Measurements from ENCODE around the gene SCN2B.

SCN2B gene

DNA sequence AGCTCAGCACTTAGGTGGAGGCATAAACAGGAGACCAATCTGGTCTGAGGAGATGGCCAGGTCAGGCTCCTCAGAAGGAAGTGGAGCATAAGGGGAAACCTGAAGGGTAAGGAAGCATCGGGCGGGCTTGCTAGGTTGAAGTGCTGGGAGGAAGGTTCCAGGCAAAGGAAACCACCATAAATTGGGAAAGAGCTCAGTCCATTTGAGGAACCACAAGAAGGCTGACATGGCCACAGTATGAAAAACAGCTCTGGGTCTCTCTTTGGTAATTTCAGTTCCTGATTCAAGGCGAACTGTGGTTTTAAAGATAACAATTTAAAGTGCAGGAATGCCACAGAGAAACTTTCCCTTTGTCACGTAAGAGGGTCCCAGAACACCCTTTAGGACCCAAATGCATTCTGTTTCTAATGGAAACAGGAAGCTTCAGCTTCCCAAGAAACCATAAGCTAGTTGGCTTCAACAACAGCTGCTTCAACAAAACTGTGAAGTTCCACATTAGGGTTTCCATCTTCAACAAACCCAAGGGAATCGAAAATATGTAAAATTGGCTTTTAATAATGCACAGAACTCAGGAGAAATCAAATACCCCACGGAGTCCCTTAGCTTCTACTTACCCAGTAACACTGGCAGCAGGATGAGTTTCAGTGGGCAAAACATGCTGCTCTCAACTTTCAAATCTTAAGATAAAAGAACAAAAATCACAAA is 37.9 kb upstream of the SCN2B start:
- Histone ChIP-seq H3K79me2 (ENCODE audit: insufficient read depth, low read length) (no peaks in the 10 kb centered on the region), H3K9ac (ENCODE audit: low read depth, low read length) (no peak overlapping the region), H3K9me3 (ENCODE audit: insufficient read depth, low read length, severe bottlenecking) (no peaks in the 10 kb centered on the region), H3K36me3 (ENCODE audit: insufficient read depth, low read length) (no peaks in the 10 kb centered on the region), H3K27ac (ENCODE audit: low read length) (no peak overlapping the region), H3K4me3 (ENCODE audit: low read depth in 1 of 2, low read length in 2 of 2) (no peak overlapping the region), H3K27me3 (ENCODE audit: insufficient read depth, low read length, poor library complexity) (no peaks in the 10 kb centered on the region), H3K4me1 (ENCODE audit: insufficient read depth, low read length) (peaks cover 4% of the 10 kb centered on the region; the same call in 1 of the 2 replicates), H3K4me2 (ENCODE audit: insufficient read depth, low read length) (no peak overlapping the region), H4K20me1 (ENCODE audit: insufficient read depth, low read length) (no peaks in the 10 kb centered on the region), H2AFZ (ENCODE audit: low read depth, low read length) (no peak overlapping the region)
- DNase-seq, result no peak
- TF ChIP-seq EZH2 (IDR thresholded peaks at IDR 0.05; ENCODE audit: borderline replicate concordance, low read depth, low read length, severe bottlenecking) (no peak), CTCF (IDR thresholded peaks at IDR 0.05; ENCODE audit: borderline replicate concordance, extremely low read depth, low read length, poor library complexity, severe bottlenecking) (no peak)
- ATAC-seq (ENCODE audit: insufficient read depth, low read depth), result no peak

- Histone ChIP-seq H3K79me2 (ENCODE audit: insufficient read depth, low read length) (no peaks in the 10 kb centered on the region), H3K36me3 (ENCODE audit: insufficient read depth, low read length) (no peaks in the 10 kb centered on the region), H3K4me1 (ENCODE audit: insufficient read depth, low read length) (peaks cover 4% of the 10 kb centered on the region; the same call in 1 of the 2 replicates), H4K20me1 (ENCODE audit: insufficient read depth, low read length) (no peaks in the 10 kb centered on the region), H3K9me3 (ENCODE audit: insufficient read depth, low read length, severe bottlenecking) (no peaks in the 10 kb centered on the region), H3K27me3 (ENCODE audit: insufficient read depth, low read length, poor library complexity) (no peaks in the 10 kb centered on the region), H3K9ac (ENCODE audit: low read depth, low read length) (no peak overlapping the region), H3K4me2 (ENCODE audit: insufficient read depth, low read length) (no peak overlapping the region), H3K27ac (ENCODE audit: low read length) (no peak overlapping the region), H2AFZ (ENCODE audit: low read depth, low read length) (no peak overlapping the region), H3K4me3 (ENCODE audit: low read depth in 1 of 2, low read length in 2 of 2) (no peak overlapping the region)
- no peak for DNase-seq
- TF ChIP-seq CTCF (IDR thresholded peaks at IDR 0.05; ENCODE audit: borderline replicate concordance, extremely low read depth, low read length, poor library complexity, severe bottlenecking) (no peak), EZH2 (IDR thresholded peaks at IDR 0.05; ENCODE audit: borderline replicate concordance, low read depth, low read length, severe bottlenecking) (no peak)
- ATAC-seq (ENCODE audit: insufficient read depth, low read depth), result no peak
Observed at GRCh38 chr11:118213781-118214180, 37.3 kb upstream of the SCN2B start.

DNA sequence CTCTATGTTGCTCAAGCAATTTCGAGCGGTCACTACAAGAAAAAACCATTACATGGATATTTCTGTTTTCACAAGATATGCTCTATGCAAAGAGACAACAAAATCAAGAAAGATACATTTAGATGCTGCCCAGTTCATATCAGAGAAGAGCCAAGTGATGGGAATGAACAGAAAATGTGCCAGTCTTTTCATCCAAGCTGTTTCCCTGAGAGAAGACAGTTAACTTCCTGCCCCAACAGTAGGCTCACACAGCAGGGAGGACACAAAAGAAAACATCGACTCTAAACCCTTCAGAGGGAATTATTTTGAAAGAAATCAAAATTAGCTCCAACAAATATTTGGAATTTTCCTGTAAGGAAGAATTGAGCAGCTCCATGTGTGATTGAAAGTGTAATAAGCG is 36.8 kb upstream of the SCN2B start:
- peaks cover 4% of the 10 kb centered on the region; the same call in 1 of the 2 replicates for H3K4me1 ChIP-seq (ENCODE audit: insufficient read depth, low read length)
- TF ChIP-seq CTCF (IDR thresholded peaks at IDR 0.05; ENCODE audit: borderline replicate concordance, extremely low read depth, low read length, poor library complexity, severe bottlenecking) (no peak), EZH2 (IDR thresholded peaks at IDR 0.05; ENCODE audit: borderline replicate concordance, low read depth, low read length, severe bottlenecking) (no peak)
- H3K27me3 ChIP-seq (ENCODE audit: insufficient read depth, low read length, poor library complexity), result no peaks in the 10 kb centered on the region
- no peak overlapping the region for H3K4me3 ChIP-seq (ENCODE audit: low read depth in 1 of 2, low read length in 2 of 2)
- no peaks in the 10 kb centered on the region for H3K36me3 ChIP-seq (ENCODE audit: insufficient read depth, low read length)
- H2AFZ ChIP-seq (ENCODE audit: low read depth, low read length), result no peak overlapping the region
- DNase-seq, result no peak
- H3K9me3 ChIP-seq (ENCODE audit: insufficient read depth, low read length, severe bottlenecking), result no peaks in the 10 kb centered on the region
- H4K20me1 ChIP-seq (ENCODE audit: insufficient read depth, low read length), result no peaks in the 10 kb centered on the region
- no peak overlapping the region for H3K9ac ChIP-seq (ENCODE audit: low read depth, low read length)
- H3K4me2 ChIP-seq (ENCODE audit: insufficient read depth, low read length), result no peak overlapping the region
- H3K79me2 ChIP-seq (ENCODE audit: insufficient read depth, low read length), result no peaks in the 10 kb centered on the region
- H3K27ac ChIP-seq (ENCODE audit: low read length), result no peak overlapping the region
- no peak; the same call in 2 of the 3 replicates for ATAC-seq (ENCODE audit: insufficient read depth, low read depth)

Data from DND-41 (cell line).